Urothelium cell line (cell line): ENCODE results near the gene UBE2S.

Experiments used
- DNase-seq: peaks from one replicate; pipeline ENCODE4 v3.0.0; 2011; ENCODE audit warnings: low spot score, mixed read lengths
- FAIRE-seq: peaks from 2 replicates; lab custom pipeline; 2011; peaks lifted over from hg19 to GRCh38; lab: Jason Lieb, UNC

Gene UBE2S

DNA sequence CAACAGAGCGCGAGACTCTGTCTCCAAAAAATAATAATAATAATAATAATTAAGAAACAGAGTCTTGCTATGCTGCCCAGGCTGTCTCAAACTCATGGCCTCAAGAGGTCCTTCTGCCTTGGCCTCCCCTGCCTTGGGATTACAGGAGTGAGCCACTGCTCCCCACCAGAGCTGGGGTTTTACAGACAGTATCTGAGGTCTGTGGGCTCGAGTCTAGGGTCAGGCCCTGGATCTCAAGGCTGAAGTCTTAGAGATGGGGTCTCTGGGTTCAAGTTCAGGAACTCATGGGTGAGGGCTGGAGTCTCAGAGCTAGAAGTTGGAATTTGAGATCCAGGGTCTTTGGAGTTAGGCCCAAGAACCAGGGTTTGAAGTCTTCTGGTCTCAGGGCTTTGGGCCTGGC lies 40.8 kb downstream of the UBE2S start:
- no peak for DNase-seq
- no peak for FAIRE-seq

DNA sequence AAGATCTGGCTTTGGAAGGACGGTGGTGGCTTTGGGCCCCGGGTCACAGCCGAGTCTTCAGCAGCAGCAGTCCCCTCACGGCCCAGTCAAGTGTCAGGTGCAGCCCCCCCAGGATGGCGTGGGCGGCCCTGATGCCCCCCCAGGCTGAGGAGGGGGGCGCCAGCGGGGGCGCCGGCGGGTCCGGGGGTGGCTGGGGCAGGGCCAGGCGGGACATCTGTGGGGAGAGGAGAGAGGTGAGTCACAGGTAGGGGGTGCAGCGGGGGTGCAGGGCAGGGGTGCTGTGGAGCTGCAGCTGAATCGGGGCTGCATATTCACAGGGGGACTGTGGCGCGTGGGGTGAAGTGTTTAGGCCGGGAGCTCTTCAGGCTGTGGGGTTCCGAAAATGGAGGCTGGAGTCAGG lies 41.6 kb downstream of the UBE2S start:
- DNase-seq, result no peak
- no peak for FAIRE-seq

DNA sequence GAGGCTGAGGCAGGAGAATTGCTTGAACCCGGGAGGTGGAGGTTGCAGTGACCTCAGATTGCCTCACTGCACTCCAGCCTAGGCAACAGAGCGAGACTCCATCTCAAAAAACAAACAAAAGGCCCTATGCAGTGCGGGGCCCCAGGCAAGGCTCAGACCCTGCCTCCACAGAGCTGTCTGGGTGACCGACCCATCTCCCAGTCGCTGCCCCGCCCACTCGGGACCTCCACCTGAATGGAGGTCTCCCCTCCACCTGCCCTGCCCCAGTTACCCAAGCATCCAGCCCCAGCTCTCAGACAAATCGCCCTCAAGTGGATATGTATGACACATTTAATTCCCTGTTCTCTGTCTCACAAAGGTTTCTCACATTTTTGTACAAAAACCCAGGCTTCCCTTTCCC lies 42.3 kb downstream of the UBE2S start:
- FAIRE-seq, result no peak

DNA sequence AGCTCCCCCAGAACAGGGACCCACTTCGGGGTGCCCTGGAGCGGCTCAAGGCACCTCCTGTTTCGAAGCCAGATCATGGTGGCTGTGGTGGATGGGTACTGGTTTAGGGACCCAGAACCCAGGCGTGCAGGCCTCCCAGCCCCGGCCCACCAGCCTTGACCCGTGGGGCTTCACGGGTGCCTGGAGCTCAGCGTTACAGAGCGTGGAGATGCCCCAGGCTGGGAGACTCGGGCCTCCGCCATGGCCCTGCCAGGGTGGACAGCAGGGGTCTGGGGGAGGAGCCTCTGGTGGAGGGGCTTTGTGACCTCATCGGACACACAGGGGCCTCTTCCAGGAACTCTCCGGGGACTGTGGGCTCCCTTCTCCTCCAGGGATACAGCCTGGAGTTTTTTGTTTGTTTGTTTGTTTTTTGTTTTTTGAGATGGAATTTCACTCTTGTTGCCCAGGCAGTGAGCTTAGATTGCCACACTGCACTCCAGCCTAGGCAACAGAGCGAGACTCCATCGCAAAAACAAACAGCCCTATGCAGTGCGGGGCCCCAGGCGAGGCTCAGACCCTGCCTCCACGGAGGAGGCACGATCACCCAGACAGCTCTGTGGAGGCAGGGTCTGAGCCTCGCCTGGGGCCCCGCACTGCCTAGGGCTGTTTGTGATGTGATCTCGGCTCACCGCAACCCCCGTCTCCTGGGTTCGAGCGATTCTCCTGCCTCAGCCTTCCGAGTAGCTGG lies 44.4 kb downstream of the UBE2S start, which contains the start of gene GARIN5B:
Gene GARIN5B (minus strand): TSS at position 271 of the 727 bp plus-strand sequence. CDS start 194 bp downstream, at position 77.
- FAIRE-seq (no peak), DNase-seq (no peak)

More for the DNA sequence above, 42.3 kb downstream of the UBE2S start:
- no peak for DNase-seq

DNA sequence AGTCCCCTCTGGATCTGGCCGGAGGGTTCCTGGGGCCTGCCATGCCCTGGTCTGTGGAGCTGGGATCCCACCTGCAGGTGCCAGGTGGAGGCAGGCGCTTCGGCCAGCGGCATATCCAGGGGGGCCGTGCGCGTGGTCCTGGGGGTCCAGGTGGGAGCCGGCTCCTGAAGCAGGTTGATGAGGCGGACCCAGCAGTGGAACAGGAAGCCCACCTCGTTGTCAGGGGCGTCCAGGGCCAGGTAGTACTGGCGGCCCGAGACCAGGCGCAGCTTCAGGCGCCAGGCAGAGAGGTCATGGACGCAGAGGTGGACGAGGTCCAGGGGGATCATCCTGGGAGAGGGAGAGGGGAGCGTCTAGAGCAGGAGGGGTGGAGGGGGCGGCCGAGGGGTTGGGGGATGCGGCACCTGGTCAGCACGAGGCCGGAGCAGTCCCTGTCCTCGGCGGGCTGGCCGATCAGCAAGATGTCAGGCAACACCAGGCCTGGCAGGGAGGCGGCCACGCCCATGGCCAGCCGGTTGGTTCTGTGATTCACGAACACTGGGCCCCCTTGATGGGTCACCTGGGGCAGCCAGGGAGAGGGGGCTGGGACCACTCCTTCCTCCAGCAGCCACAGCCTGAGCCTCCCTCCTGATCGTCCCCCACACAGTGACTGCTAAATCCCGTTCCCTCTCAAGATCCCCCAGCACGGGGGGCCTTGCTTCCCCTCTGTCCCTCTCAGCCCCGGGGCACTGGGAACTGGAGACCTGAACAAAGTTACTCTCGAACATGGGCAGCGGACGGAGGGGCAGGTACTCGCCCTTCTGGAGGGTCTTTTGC lies 45.2 kb downstream of the UBE2S start:
- no peak for FAIRE-seq
- no peak for DNase-seq

DNA sequence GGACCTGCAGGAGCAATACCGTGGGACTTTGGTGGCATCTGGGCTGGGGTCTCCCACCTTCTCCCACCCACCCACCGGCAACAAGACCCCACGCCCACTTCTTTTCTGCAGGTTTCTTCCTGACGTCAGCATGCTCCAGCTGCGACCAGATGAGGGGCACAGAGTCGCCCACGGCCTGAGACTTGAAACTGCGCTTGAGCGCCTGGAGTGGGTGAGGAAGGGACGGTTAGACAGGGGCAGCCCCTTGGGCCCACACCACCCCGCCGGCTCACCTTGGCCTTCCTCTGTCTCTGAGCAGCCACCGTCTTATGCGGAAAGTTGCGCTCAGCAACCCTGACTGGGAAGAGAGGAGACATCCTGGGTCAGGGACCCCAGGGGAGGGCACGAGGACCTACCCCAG lies 46.7 kb downstream of the UBE2S start:
- FAIRE-seq (no peak), DNase-seq (no peak)

DNA sequence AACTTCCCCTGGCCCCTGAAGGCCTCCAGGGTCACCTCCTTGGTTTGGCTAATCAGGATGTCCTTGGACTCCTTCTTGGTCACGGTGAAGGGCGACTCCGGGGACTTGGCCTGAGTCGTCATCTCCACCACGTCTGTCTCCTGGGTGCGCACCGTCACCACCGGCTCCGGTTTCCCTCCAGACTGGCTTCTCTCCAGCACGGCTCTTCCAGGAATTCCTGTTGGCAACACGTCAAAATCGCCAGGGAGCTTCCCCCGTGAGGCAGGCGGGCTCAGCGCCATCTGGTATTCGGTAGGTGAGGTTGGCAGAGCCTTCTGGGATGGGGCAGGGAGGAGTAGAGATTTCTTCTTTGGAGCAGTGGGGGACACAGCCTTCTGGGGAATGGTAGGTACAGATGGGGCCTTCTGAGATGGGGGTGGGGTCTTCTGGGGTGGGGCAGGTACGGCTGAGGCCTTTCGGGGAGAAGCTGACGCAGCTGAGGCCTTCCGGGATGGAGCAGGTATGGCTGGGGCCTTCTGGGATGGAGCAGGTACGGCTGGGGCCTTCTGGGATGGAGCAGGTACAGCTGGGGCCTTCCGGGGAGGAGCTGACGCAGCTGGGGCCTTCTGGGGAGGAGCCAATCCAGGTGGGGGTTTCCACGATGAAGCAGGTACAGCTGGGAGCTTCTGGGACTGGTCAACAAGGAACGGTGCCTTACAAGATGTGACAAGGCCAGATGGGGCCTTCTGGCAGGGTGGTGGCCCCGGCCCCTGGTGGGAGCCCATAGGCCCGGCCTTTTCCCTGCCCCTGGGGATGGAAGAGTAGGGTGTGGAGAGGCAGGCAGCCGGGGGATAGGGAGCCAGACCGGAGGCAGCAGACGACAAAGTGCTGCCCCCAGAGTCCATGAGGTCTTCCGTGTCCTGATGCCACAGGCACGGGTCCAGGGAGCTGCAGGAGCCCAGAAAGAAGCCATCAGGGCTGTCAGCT lies 48.4 kb downstream of the UBE2S start:
- DNase-seq (peak; percentile 45), FAIRE-seq (no peak)

DNA sequence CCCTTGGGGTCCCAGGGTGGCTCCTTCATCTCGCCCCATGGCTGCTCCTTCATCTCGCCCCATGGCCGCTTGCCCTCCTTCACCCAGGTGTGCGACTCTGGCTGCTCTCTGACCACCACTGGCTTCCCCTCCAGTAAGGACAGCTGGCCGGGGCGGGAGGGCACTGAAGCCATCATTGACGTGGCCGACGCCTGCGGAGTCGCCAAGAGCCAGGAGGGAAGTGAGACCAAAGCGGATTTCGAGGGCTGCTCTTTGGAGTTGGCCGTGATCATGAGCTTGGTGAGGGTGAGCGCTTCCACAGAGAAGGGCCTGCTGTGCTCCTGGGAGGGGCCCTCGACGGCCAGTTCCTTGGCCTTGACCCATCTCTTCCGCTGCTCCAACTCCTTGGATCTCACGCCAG lies 49.1 kb downstream of the UBE2S start:
- DNase-seq (no peak), FAIRE-seq (no peak)

DNA sequence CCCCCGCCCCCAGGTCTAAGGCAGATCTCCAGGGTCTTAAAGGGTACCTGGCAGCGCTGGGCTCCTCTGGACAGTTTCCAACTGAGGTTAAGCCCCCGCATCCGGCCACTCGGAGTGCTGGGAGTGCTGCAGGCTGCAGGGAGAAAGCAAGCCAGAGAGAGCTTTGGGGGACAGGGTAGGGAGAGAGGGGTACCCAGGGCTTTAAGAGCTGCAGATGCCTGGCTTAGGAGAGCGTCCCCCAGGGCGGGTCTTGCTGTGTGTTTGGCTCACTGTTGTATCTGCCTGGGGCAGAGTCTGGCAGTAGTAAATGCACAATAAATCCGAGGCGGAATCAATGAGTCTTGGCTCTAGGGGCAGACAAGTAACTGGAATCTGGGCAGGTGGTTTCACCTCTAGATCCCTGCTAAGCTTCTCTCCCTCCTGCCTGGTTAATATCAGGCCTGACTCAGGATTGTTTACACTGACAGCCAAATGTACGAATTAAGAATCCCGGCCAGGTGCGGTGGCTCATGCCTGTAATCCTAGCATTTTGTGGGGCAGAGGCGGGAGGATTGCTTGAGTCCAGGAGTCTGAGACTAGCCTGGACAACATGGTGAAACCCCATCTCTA lies 52.3 kb downstream of the UBE2S start:
- DNase-seq, result no peak
- no peak for FAIRE-seq

DNA sequence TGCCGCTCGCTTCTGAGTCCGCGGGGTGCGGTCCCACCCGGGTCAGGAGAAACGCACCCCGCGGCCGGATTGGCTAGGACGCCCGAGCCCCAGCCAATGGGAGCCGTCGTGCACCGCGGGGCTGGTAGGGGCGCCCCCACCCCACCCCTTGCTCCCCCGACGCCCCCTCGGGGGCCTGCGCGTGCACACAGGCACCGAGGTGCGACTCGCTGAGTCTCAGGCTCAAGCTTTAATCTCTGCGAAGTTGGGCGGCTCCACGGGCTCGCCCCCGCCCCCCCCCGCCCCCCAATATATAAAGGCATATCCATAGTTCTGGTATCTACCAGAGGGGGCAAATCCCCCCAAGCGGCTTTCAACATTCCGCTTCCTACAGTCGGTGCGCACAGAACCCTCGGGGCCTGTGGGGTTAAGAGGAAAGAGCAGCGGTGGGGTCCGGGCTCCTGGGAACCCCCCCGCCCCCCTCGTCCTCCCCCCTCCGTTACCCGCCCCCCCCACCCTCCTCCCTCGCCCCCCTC lies 52.8 kb downstream of the UBE2S start, which contains the start of gene COX6B2:
Gene COX6B2 (minus strand): TSS at position 22 of the 515 bp plus-strand sequence. CDS start 198 bp downstream, outside the sequence.
- no peak for DNase-seq
- no peak for FAIRE-seq

DNA sequence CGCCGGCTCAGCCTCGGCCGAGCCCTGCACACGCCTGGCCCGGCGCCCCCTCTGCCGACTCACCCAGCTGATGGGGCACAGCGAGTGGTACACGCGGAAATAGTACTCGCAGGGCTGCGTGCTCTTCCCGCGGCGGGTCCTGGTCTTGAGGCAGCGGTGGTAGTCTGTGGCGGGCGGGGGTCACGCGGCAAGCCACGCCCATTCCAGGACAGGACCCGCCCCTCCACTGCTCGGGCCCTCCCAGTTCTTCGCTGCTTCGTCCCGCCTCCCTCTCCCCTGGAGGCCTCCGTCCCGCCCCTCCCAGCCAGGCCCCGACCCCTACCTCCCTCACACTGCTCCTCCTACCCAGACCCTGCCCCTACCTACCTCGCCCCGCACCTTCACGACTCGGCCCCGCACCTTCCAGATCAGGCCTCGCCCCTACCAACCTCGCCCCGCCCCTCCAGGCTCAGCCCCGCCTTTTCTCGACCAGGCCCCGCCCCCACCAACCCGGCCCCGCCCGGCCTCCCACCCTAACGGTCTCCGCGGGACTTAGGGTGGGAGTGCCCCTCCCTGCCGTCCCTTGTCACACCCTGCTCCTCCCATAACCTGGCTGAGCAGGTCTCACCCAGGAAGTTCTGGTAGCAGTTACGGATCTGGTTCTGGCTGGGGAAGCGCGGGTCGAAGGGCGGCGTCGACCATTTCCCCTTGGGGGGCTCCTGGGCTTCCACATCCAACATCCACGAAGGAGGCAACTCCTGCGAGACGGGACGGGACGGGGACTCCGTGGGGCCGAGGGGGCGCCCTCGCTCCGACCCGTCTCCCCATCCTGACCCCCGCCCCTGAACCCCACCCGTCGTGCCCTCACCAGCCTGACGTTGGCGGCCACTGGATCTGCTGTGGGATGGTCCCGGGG lies 53.5 kb downstream of the UBE2S start:
- DNase-seq (peak; percentile 41), FAIRE-seq (no peak)

DNA sequence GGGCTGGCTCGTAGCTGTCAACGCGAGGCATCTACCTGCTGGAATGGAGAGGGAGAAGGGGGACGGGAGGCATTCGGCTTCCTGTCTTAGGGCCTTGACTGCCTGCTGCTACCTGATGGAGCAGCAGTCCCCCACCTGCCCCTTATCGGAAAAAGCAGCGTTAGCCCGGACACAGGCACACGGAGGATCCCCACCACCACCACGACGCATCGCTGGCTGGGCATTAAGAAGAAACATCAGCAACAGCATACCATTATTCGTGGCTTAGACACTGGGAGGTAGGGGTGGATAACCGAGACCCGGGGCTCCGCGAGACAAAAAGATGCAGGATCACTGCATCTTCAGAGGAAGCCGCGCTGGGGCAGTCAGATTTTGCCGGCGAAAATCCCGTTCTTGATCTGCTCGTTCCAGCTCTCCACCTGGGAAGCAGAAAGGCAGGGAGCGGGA lies 54.2 kb downstream of the UBE2S start:
- no peak for FAIRE-seq
- no peak for DNase-seq

DNA sequence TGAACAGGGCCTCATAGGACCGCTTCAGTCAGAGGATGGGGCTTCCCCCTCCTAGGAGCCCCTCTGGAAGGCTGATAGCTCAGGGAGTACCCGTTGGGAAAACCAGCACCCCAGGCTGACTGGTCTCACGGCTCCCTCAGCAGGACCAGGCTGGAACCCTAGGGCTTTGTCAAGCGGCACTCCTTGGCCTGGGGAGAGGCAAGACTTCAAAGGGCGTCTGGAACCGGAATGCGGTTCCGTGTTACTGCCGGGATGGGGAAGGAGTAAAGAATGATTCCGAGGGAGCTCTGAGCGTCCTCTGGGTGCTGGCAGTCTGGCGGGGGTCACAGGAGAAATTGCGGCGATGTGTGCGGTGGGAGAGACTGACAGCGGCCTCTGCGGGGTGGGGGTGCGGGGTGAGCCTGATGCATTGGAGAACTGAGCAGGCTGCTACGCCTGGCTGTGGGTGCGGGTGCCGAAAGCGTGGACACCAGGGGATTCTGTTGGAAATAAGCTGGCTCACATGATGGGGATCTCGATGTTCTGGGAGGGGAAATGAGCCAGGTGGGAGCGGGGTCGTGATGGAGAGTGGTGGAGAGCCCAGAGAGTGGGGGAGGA lies 54.9 kb downstream of the UBE2S start:
- no peak for DNase-seq
- FAIRE-seq, result no peak

DNA sequence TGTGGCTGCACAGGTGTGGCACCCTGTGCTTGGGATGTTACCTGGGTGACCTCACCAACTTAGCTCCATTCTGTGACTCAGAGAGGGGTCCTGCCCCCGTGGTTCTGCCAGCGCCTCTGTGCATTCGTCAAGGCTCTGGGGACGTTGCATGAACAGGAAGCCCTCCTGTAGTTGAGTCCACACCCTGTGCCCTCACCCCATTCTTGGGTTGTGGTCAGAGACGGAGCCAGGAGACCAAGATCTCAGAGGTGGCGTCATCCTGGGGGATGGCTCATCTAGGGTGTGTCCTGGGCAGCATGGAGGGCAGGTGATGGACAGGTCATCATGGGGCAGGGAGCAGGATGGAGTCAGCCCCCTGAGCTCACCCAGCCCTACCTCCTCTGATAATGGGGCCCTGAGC lies 55.5 kb downstream of the UBE2S start:
- peak; percentile 30 for FAIRE-seq
- peak; percentile 26 for DNase-seq

DNA sequence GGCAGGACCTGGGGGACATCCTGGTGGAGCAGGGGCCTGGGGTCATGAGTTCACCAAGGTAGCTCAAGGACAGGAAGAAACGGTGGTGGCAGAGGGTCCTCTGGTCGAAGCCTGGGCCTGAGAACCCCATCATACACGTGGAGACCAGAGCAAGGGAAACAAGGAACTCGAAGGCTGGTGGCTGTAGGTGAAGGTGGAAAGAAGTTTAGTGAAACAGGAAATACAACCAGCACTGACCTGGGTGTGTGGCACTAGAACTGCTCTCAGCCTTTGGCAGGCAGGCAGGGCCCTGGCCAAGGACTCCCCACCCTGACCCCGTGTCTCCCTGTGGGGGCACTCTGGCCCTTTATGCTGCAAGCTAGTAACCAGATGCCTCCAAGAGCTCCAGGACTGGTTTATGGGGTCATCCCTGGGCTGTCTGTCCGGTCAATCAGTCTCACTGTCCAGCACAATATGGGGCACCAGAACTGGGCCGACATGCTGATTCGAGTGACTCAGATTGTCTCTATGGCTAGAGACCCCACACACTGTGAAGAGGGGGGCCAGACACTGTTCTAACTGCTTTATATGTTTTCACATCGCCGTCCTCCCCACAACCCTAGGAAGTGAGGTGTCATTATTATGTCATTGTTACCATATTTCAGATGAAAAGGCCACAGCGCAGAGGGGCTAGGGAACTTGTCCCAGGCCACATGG lies 56.8 kb downstream of the UBE2S start:
- no peak for DNase-seq
- FAIRE-seq, result no peak
